Measurements from ENCODE around the gene WRAP53.
A peak's percentile ranks its signal among the peaks of the same experiment; 100 is the strongest.

The WRAP53 gene

DNA sequence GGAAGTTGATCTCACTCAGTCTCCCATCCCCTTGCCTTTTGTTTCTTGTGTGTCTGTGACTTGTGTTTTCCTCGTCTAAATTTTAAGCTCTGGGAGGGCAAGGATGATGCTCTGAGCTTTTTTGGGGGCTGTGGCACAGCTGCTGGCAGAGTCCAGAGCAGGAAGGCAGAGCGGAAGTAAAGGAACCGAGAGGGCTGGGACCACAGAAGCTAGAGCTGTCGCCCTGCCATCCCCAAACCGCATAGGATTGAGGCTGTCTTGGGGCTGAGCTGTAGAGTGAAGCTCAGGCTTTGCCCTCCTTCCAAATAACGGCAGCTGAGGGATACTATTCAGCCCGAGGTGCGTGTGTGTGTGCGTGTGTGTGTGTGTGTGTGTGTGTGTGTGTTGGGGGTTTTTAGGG lies 25.5 kb downstream of the WRAP53 start:
- Histone ChIP-seq H3K9ac (ENCODE audit: low read depth, low read length) (no peak overlapping the region), H3K4me3 (ENCODE audit: low read length) (no peak overlapping the region), H3K4me1 (ENCODE audit: insufficient read depth, low read length) (peaks cover 31% of the 10 kb centered on the region), H3K36me3 (ENCODE audit: insufficient read depth, low read depth, low read length) (no peaks in the 10 kb centered on the region), H3K27ac (ENCODE audit: low read length) (no peak overlapping the region), H3K9me3 (ENCODE audit: insufficient read depth, low read depth, low read length) (no peaks in the 10 kb centered on the region), H3K27me3 (ENCODE audit: insufficient read depth, low read length) (peaks cover 26% of the 10 kb centered on the region)

DNA sequence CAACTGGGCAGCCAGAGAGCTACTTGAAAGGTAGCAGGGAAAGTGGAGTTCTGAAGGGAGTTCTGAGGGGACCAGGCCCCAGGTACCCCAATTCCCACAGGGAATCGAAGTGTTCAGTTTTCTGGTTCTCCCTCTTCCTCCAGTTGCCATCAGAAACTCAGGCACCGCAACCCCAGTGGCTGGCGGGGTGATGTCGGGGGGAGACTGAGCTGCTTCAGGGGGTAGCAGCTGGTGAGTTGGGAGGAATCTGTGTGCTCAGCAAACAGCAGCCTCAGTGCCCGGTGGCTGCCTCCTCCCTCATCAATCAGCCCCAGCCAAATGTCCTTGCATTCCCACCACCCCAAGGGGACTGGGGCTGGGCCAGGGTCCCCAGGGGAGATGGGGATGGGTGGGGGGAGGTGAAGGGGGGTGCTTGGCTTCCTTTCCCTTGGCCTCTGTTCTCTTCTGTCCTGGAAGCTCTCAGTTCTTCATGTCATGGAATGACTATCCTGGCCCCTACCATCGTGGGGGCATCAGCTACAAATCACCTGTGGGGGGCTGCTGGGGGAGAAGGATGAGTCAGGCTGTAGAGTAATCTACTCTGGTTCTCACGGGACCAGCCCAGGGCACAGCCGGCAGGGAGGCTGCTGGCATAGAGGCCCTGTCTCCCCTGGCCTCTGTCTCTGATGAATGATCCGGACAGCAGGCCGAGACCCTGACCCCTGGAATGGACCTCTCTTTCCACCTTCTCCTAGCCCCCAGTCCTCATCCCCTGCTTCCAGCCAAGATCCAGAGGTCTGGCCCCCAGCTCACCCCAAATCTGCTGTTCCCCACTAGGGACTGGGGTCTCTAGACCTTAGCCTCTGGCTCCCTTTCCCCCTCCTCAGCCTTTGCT lies 26.7 kb downstream of the WRAP53 start:
- H3K27me3 ChIP-seq (ENCODE audit: insufficient read depth, low read length): peaks cover 38% of the 10 kb centered on the region
- H3K9ac ChIP-seq (ENCODE audit: low read depth, low read length): no peak overlapping the region

DNA sequence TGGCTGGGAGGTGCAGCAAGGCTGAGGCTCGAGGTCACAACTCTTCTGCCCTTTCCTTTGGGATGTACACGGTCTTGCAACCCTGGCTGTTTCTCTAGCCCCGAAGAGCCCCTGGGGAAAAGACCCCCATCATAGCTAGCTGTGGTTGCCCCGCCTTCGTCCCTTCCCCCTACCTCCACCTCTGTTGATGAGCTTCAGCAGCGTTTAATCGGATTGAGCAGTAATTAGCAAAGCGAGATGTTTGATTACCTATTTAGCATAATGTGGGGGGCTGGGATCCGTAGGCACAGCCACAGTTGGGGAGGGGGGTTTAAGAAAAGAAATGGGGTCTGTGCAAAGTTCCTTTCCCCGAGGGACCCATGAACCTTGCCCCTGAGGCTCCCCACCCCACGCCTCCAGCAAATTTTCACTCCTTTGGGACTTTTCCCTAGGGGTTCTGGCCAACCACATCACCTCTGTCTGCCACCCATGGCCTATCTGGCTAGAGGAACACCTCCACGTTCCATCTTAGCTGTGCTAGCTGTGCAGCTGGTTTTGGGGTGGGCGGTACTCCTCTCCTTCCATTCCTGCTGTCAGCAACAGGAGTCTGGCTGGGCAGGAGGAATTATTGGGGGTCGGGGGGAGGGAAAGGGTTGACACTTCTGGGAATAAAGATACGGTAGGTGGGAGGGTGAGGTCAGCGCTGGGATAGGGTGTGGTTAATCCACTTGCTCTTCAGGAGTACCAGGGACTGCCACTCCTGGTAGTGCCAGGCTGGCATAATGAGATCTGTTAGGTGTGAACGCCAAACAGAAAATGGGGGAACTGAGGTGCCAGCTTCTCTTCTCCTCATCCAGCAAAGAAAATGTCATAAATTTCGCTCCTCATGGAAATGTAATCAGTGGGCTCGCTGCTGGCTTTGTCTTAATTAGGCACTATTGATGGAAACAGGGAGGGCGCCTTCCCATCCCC lies 27.9 kb downstream of the WRAP53 start:
- no peaks in the 10 kb centered on the region for H3K9me3 ChIP-seq (ENCODE audit: insufficient read depth, low read depth, low read length)
- H3K27me3 ChIP-seq (ENCODE audit: insufficient read depth, low read length): peaks cover 45% of the 10 kb centered on the region
- H3K4me1 ChIP-seq (ENCODE audit: insufficient read depth, low read length): peaks cover 28% of the 10 kb centered on the region
- peak overlapping the region; percentile 80; the same call in 1 of the 2 replicates for H3K9ac ChIP-seq (ENCODE audit: low read depth, low read length)
- H3K4me3 ChIP-seq (ENCODE audit: low read length): peak overlapping the region; percentile 85
- no peaks in the 10 kb centered on the region for H3K36me3 ChIP-seq (ENCODE audit: insufficient read depth, low read depth, low read length)
- H3K27ac ChIP-seq (ENCODE audit: low read length): no peak overlapping the region

More for the DNA sequence above, 26.7 kb downstream of the WRAP53 start:
- Histone ChIP-seq H3K27ac (ENCODE audit: low read length) (no peak overlapping the region), H3K4me3 (ENCODE audit: low read length) (no peak overlapping the region), H3K4me1 (ENCODE audit: insufficient read depth, low read length) (peaks cover 31% of the 10 kb centered on the region), H3K9me3 (ENCODE audit: insufficient read depth, low read depth, low read length) (no peaks in the 10 kb centered on the region), H3K36me3 (ENCODE audit: insufficient read depth, low read depth, low read length) (no peaks in the 10 kb centered on the region)

DNA sequence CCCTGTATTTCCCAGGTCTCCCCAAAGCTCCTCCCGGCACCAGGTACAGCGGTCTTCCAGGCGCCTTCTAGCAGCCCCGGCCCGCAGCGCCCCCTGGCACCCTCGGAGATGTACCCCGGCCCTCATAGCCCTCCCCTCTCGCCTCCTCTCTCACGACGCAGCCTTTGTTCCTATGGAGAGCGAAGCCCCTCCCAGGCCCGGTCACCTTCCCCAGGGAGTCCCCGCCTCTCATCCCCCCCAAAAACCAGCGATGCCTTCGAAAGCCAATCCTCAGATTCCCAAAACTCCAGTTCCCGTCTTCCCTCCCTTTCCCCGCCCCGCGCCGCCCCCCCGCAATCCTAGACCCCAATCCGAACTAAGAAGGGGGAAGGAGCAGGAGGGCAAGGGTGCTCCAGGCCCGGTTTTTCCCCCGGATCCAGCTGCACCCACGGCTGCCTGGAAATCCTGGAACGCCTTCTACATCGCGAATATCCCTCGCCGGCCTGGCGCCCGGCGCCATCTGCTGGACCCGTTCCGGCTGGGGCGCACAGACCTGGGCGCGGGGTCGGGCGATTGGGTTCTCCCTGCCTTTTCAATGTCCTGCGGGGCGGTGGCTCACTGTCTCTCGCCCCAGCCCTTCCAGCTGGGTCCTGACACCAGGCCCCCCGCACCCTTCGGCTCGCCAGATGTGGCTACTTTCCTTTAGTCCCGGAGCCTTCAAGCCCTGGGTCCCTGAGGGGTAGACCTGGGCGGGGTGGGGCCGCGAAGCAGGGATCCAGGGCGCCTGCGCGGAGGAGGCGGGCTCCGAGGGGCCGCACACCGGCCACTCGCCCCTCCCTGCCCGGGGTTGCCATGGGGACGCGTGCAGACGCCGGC lies 28.9 kb downstream of the WRAP53 start, which contains the start of gene DNAH2:
Gene DNAH2, plus strand, starts transcription at position 844 of the 855 bp plus-strand sequence. CDS start 1,991 bp downstream, outside the sequence.
- H3K27me3 ChIP-seq (ENCODE audit: insufficient read depth, low read length): peaks cover 37% of the 10 kb centered on the region
- no peaks in the 10 kb centered on the region for H3K9me3 ChIP-seq (ENCODE audit: insufficient read depth, low read depth, low read length)
- H3K27ac ChIP-seq (ENCODE audit: low read length): no peak within 1 kb of the TSS
- peak within 1 kb of the TSS; percentile 80; the same call in 1 of the 2 replicates for H3K9ac ChIP-seq (ENCODE audit: low read depth, low read length)
- H3K4me3 ChIP-seq (ENCODE audit: low read length): peak within 1 kb of the TSS; percentile 85
- H3K36me3 ChIP-seq (ENCODE audit: insufficient read depth, low read depth, low read length): no peaks in the 10 kb centered on the region
- peaks cover 20% of the 10 kb centered on the region for H3K4me1 ChIP-seq (ENCODE audit: insufficient read depth, low read length)

DNA sequence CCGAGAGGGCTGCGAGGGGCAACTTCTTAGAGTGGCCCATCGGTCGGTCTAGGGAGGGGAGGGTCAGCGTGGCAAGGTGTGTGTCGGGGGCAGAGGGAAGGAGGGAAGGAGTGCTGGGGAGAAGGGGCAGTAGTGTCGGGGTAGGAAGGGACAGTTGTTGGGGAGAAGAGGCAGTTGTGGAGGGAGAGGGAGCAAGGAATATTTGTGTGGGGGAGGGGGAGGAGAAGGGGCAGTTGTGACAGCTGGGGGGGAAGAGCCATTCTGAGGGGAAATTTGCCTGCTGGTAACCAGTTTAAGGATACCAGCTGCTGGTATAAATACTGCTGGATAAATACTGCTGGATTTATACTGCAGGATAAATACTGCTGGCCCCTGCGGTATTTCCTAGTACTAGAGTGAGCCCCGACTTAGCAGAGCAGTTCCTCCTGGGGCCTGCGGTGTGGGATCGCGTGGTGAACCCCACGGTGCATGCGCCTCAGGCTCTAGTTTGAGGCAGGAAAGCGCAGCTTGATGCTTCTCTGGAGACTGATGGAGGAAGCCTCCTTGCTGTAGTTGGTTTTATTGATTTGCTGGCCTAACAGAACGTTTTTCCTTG lies 29.6 kb downstream of the WRAP53 start:
- no peak overlapping the region for H3K9ac ChIP-seq (ENCODE audit: low read depth, low read length)
- H3K9me3 ChIP-seq (ENCODE audit: insufficient read depth, low read depth, low read length): no peaks in the 10 kb centered on the region
- H3K4me3 ChIP-seq (ENCODE audit: low read length): peak overlapping the region; percentile 85
- no peaks in the 10 kb centered on the region for H3K36me3 ChIP-seq (ENCODE audit: insufficient read depth, low read depth, low read length)
- H3K4me1 ChIP-seq (ENCODE audit: insufficient read depth, low read length): peaks cover 19% of the 10 kb centered on the region
- no peak overlapping the region for H3K27ac ChIP-seq (ENCODE audit: low read length)
- H3K27me3 ChIP-seq (ENCODE audit: insufficient read depth, low read length): peaks cover 30% of the 10 kb centered on the region

DNA sequence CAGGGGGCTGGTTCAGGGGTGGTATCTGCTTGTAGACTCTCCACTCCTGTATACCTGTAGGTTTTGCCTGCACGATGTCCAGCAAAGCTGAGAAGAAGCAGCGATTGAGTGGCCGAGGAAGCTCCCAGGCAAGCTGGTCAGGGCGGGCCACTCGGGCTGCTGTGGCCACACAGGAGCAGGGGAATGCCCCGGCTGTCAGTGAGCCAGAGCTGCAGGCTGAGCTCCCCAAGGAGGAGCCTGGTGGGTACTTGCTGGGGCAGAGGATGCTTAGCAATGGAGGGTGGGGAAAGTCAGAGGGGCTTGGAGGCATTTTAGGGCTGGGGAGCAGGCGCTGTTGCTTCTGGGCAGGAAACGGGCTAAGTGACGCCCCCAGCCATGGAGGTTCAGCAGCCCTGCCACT lies 31.4 kb downstream of the WRAP53 start:
- H3K4me3 ChIP-seq (ENCODE audit: low read length): no peak overlapping the region
- H3K36me3 ChIP-seq (ENCODE audit: insufficient read depth, low read depth, low read length): no peaks in the 10 kb centered on the region
- H3K27me3 ChIP-seq (ENCODE audit: insufficient read depth, low read length): peaks cover 33% of the 10 kb centered on the region
- H3K9ac ChIP-seq (ENCODE audit: low read depth, low read length): no peak overlapping the region
- H3K4me1 ChIP-seq (ENCODE audit: insufficient read depth, low read length): peaks cover 18% of the 10 kb centered on the region
- H3K27ac ChIP-seq (ENCODE audit: low read length): no peak overlapping the region
- H3K9me3 ChIP-seq (ENCODE audit: insufficient read depth, low read depth, low read length): no peaks in the 10 kb centered on the region

DNA sequence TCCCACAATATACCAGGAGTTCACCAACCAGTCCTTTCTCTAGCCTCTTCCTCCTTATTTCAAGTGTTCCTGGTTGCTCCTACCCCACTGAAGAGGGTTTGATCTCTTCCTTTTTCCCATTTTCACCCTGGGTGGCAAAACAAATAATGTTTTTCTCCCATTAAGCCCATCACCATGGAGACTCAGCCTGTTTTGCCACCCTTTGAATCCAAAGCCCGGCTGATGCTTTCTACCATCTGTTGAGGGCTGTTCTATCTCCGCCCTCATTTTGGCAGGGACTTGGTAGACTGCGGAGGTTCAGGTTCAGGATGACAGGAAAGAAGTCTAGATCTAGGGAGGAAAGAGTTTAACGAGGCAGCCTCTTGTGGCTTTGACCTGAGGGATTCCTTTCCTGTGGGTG lies 31.8 kb downstream of the WRAP53 start:
- Histone ChIP-seq H3K27ac (ENCODE audit: low read length) (no peak overlapping the region), H3K4me3 (ENCODE audit: low read length) (no peak overlapping the region), H3K9ac (ENCODE audit: low read depth, low read length) (no peak overlapping the region), H3K4me1 (ENCODE audit: insufficient read depth, low read length) (peaks cover 18% of the 10 kb centered on the region), H3K27me3 (ENCODE audit: insufficient read depth, low read length) (peaks cover 33% of the 10 kb centered on the region), H3K36me3 (ENCODE audit: insufficient read depth, low read depth, low read length) (no peaks in the 10 kb centered on the region), H3K9me3 (ENCODE audit: insufficient read depth, low read depth, low read length) (no peaks in the 10 kb centered on the region)

DNA sequence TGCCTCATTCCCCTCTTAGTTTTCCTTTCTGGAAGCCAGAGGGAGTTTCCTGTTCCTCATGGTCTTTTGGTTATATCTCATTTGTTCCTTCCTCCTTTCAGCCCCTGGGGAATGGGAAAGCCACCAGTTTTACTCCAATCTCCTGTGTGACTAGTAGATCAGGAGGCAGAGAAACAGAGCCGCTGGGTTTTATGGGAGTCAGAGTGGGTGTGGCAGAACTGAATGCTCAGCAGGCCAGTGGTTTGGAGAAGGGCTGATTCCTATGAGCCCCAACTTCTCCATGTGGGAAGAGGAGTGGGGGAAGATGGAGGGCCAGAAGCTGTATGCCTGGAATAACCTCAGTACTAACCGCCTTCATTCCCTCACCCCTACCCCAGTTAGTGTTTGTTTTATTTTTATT lies 33.3 kb downstream of the WRAP53 start:
- Histone ChIP-seq H3K9me3 (ENCODE audit: insufficient read depth, low read depth, low read length) (no peaks in the 10 kb centered on the region), H3K9ac (ENCODE audit: low read depth, low read length) (no peak overlapping the region), H3K27ac (ENCODE audit: low read length) (no peak overlapping the region), H3K27me3 (ENCODE audit: insufficient read depth, low read length) (peaks cover 33% of the 10 kb centered on the region), H3K4me3 (ENCODE audit: low read length) (no peak overlapping the region), H3K36me3 (ENCODE audit: insufficient read depth, low read depth, low read length) (no peaks in the 10 kb centered on the region), H3K4me1 (ENCODE audit: insufficient read depth, low read length) (peaks cover 9% of the 10 kb centered on the region)

DNA sequence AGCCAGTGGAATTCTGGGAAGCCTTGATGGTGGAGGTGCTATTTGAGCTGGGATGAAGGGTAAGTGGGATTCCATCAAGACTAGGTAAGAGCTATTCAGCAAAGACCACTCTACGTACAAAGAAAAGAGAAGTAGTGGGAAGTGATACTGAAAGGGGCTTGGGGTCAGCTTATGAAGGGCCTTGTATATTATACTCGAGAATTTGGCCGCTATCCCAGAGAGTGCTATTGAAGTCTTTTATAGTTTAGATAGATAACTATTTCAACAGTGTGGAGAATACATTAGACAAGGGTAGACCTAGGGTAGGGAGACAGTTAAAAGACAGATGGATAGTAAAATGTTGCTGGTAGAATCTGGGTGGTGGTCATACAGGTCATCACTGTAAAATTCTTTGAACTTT lies 39.6 kb downstream of the WRAP53 start:
- Histone ChIP-seq H3K4me1 (ENCODE audit: insufficient read depth, low read length) (no peaks in the 10 kb centered on the region), H3K36me3 (ENCODE audit: insufficient read depth, low read depth, low read length) (no peaks in the 10 kb centered on the region), H3K4me3 (ENCODE audit: low read length) (no peak overlapping the region), H3K9me3 (ENCODE audit: insufficient read depth, low read depth, low read length) (no peaks in the 10 kb centered on the region), H3K27ac (ENCODE audit: low read length) (no peak overlapping the region), H3K9ac (ENCODE audit: low read depth, low read length) (no peak overlapping the region), H3K27me3 (ENCODE audit: insufficient read depth, low read length) (peaks cover 4% of the 10 kb centered on the region; the same call in 1 of the 2 replicates)

DNA sequence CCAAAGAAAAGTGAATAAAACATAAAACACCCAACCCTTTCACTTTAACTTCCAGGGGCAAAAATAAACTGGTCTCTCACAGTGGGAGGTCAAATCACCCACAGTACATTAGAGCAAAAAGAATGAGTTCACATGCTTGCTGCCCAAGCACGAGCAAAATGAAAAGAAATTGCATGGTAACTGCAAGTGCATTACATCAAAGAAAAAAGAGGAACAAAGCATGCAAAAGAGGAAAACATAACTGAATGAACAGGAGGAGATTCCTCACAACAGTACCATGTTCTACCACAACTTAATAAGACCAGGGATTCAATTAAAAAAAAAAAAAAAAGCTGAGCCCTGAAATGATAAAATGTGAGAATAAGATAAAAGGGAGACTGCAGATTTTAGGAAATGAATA lies 41.5 kb downstream of the WRAP53 start:
- no peaks in the 10 kb centered on the region for H3K27me3 ChIP-seq (ENCODE audit: insufficient read depth, low read length)
- no peak overlapping the region for H3K9ac ChIP-seq (ENCODE audit: low read depth, low read length)
- H3K4me3 ChIP-seq (ENCODE audit: low read length): no peak overlapping the region
- H3K9me3 ChIP-seq (ENCODE audit: insufficient read depth, low read depth, low read length): no peaks in the 10 kb centered on the region
- no peaks in the 10 kb centered on the region for H3K4me1 ChIP-seq (ENCODE audit: insufficient read depth, low read length)
- no peaks in the 10 kb centered on the region for H3K36me3 ChIP-seq (ENCODE audit: insufficient read depth, low read depth, low read length)
- H3K27ac ChIP-seq (ENCODE audit: low read length): no peak overlapping the region
